ENCODE data around the gene CDKAL1.

- TF ChIP-seq CTCF (IDR thresholded peaks at IDR 0.05 in 8 of 11, conservative IDR thresholded peaks at IDR 0.05 in 3 of 11): no peak
- no peak for TF ChIP-seq POLR2AphosphoS5 (IDR thresholded peaks at IDR 0.05)
- TF ChIP-seq POLR2A (IDR thresholded peaks at IDR 0.05): no peak
Observed at GRCh38 chr6:20633566-20634340, 99.5 kb downstream of the CDKAL1 start.

Data from spleen (tissue), 7 donors.